HPDE6-E6E7 (cell line): ENCODE results near the gene IBSP.

Source experiments
- DNase-seq: peaks from one replicate; pipeline ENCODE4 v3.0.0; 2011; ENCODE audit warnings: missing footprints; ENCODE audit errors: extremely low spot score

Gene IBSP

GRCh38 chr4:87799301-87800113, at the start of gene IBSP:
Gene IBSP (plus strand): TSS chr4:87799554. CDS start chr4:87802362, 2,808 bp downstream.
- no peak for DNase-seq

GRCh38 chr4:87749883-87750282, 49.5 kb upstream of the IBSP start:
- DNase-seq = no peak

- no peak for DNase-seq
Observed at GRCh38 chr4:87758270-87758669, 41.1 kb upstream of the IBSP start.

DNA sequence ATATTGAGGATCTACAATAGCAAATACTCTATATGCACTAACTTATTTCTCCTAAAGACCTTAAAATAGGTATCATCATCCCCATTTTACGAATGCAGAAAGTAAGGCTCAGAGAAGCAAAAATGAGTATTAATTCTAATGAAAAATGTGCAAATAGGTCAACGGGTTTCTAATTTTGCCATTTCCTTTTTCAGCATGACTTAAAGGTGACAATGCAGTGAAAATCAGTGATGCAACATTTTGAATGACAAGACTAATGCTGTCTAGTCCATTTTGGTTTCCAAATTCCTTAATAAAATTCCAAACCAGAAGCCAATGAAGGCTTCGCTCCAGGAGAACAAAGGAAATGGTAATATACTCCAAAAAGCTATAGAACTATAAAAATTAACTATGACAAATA, 37.0 kb upstream of the IBSP start:
- no peak for DNase-seq

DNA sequence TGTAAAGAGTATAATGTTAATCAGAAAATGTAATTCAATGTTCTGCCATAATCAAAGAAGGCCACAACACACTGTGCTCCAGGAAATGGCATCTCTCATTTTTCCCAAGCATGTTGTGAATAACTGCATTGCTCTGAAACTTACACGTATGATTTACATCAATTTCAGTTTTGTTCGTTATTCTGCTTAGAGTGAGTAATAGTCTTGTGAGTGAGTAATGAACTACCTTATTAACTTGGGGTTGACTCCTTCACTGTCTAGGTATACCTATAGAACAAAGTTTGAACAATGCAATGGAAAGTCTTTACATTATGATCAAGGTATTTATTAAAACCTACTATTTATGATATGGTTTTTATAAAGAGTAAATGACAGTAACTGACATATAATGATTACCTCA, 17.8 kb upstream of the IBSP start:
- DNase-seq = no peak

- DNase-seq = no peak
Observed at GRCh38 chr4:87783781-87784180, 15.6 kb upstream of the IBSP start.

- no peak for DNase-seq
Observed at GRCh38 chr4:87785731-87786509, 13.4 kb upstream of the IBSP start.

DNA sequence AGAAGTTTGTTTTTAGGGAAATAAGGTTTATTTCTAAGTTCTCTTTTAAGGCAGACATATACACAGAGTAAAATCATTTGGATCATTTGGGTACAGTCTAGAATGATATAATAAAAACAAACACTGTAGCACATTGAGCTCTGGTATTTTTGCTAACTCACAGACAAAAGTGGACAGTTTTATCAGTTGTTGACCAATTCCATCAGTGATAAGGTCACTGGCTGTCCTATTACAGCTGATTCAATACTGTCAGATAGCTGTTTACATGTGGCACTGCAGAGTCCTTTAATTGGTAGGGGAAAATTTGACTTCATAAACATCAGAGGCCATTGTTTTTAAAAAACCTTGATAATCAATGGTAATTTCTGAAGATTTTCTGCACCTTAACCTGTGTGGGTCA, 3.5 kb downstream of the IBSP start:
- DNase-seq = no peak

GRCh38 chr4:87803421-87803820, 4.1 kb downstream of the IBSP start:
- no peak for DNase-seq

- DNase-seq = no peak
Observed at GRCh38 chr4:87804871-87805270, 5.5 kb downstream of the IBSP start.

GRCh38 chr4:87805971-87806370, 6.6 kb downstream of the IBSP start:
- no peak for DNase-seq

GRCh38 chr4:87806520-87806919, 7.2 kb downstream of the IBSP start:
- DNase-seq = no peak

- DNase-seq = no peak
Observed at GRCh38 chr4:87807402-87807801, 8.0 kb downstream of the IBSP start.

DNA sequence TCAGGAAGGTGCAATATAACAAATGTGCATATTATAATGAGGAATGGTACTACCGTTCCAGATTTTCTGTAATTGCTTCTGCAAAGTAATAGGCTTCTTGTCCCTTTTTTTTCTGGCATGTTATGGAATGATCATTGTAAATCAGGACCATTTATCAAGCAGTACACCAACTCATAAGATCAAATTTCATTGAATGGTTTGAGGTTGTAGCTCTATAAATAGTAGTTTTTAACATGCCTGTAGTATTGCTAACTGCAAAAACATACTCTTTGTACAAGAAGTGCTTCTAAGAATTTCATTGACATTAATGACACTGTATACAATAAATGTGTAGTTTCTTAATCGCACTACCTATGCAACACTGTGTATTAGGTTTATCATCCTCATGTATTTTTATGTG, 12.6 kb downstream of the IBSP start:
- DNase-seq = no peak

DNA sequence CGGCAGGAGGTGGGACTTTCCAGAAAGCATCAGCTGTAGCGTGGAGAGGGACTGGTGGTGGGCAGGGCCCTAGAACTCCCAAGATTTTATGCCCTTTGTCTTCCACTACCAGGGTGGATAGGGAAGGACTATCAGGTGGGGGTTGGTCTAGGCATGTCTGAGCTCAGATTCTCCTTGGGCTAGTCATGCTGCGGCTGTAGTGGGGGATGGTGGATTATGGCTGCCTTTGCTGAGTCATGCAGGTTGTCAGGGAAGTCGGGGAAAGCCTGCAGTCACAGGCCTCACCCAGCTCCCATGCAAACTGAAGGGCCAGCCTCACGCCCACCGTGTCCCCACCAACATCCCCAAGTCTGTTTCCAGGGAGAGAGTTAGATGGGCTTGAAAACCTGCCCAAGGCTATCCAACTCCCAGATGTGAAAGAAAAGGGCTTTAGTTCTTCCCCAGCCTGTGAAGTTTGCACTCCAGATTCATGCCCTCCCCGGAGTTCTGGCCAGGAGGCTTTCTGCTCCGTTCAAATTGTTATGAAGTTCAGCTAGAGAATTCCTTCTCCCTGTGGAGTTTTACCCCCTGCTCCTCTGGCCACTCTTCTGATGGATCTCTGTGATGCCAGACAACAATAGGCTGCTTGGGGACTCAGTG, 20.0 kb downstream of the IBSP start:
- peak; percentile 35 for DNase-seq

DNA sequence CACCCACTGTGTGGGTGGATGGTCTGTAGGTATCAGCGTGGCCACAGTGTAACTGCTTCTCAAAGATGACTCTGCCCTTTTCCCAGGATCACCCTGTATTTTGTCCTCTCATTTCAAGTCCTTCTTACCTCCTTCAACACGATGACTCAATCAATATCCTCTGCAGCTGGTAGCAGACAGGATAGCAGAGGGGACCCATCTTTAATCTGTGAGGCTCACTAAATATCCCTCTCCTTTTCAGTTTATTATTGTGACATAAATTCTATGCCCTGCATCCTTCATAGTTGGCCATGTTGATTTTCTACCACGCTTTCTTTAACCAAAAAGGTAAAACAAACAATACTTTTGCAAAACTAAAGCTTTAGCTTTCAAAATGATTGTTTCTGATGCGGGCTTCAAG, 23.8 kb downstream of the IBSP start:
- no peak for DNase-seq

GRCh38 chr4:87823724-87824123, 24.4 kb downstream of the IBSP start:
- no peak for DNase-seq

GRCh38 chr4:87824352-87824751, 25.0 kb downstream of the IBSP start:
- no peak for DNase-seq

DNA sequence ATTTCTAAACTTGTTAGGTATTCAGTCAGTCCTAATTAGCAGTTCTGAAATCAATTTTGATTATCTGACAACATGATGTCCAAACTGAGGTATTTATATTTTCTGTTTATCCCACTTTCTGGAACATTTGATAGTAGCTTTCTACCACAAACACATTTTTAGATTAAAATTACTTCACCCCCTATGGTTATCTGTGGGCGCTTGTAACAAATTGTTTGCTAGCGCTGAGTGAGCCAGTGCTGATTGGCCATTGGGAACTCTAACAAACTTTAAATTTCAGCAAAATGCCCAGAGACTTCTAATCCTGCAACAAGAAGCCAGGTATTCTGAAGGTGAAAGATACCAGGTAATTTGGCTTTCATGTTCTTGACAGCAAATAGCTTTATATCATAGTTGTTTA, 33.3 kb downstream of the IBSP start, which contains the start of gene MEPE:
TSS of gene MEPE (plus strand) at position 301 of the 400 bp plus-strand sequence. CDS start 1,746 bp downstream, outside the sequence.
- DNase-seq = no peak

DNA sequence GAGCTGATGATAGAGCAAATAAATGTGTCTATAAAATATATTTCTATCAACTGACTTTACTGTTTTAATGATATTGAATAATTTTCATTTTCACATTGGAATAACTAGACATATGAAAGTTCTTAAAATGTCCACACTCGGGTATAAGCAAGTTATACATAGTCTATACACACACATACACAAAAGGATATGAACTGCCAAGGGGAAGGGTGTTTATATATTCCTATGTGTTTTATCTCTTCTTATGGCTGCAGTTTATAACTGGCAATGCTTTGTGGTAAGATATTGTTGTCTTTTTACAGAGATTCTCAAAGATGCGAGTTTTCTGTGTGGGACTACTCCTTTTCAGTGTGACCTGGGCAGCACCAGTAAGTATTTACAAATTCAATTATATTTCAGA, 35.0 kb downstream of the IBSP start:
- DNase-seq = no peak

GRCh38 chr4:87835197-87835596, 35.8 kb downstream of the IBSP start:
- DNase-seq = no peak

- no peak for DNase-seq
Observed at GRCh38 chr4:87835743-87836142, 36.4 kb downstream of the IBSP start.

DNA sequence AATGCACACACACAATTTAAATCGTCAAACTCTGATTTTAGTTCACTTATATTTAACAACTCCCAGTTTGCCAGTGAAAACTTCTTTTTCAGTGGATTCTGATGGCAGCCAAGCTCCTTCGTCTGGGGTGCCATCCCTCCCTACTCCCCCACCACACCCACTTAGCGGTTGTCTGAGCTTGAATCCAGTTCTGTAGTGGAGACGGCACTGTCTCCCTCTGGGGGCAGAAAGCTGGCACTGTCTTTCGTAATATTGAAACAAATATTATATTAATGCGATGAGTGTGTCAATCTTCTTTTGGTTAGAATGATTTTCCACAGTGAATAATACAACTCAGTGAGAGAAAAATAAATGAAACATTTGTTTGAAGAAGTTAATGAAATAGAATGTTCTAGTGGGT, 38.9 kb downstream of the IBSP start:
- peak; percentile 27 for DNase-seq
